Ovary (tissue), 9 donors: Measurements from ENCODE around the gene STX18. TPM values are rescaled to one million over a fixed set of nuclear protein-coding genes. Genes with fewer than 3 reads are reported as not detected.
A peak's percentile ranks its signal among the peaks of the same experiment; 100 is the strongest.

Source experiments
- DNase-seq, 5 donors: peaks; one replicate each; pipeline ENCODE4 v3.0.0-alpha.2; 2019 to 2020
- H3K27ac ChIP-seq, 2 donors: fragments of 200-600 bp; one replicate each; pipeline versions ENCODE4 v1.5.1 to v1.8.0; 2019 to 2022
- H3K27me3 ChIP-seq: fragments of 200-600 bp; one replicate; pipeline ENCODE4 v1.8.0; 2022
- H3K36me3 ChIP-seq: fragments of 200-600 bp; sonication (generic); one replicate; pipeline ENCODE4 v1.5.1; 2019
- H3K4me1 ChIP-seq: one replicate; pipeline ENCODE4 v1.8.1; 2013; ENCODE audit warnings: mild to moderate bottlenecking, moderate library complexity; ENCODE audit not compliant: insufficient read depth
- H3K4me3 ChIP-seq: fragments of 200-600 bp; sonication (generic); one replicate; pipeline ENCODE4 v1.5.1; 2017
- H3K9me3 ChIP-seq, 2 donors: fragments of 200-600 bp in 1 of 2; sonication (generic) in 1 of 2; one replicate each; pipeline versions ENCODE4 v1.5.1 to v1.8.1; 2013 to 2019; ENCODE audit warnings: mild to moderate bottlenecking in 1 of 2, moderate library complexity in 1 of 2
- EP300 ChIP-seq: sonication (generic); formaldehyde crosslinking; IDR thresholded peaks from one replicate; pipeline ENCODE4 v1.6.1; 2017; ENCODE audit warnings: antibody characterized with exemption
- POLR2A ChIP-seq: fragments of 450-650 bp; IDR thresholded peaks from one replicate; pipeline ENCODE4 v1.6.1; 2017; ENCODE audit warnings: antibody characterized with exemption, mild to moderate bottlenecking, moderate library complexity
- WGBS, 3 donors: extraction: QIAGEN DNeasy Blood & Tissue Kit in 1 of 3; methylation state at CpG; one replicate each; pipeline versions ENCODE4 v1.1.5 to v1.1.7; 2013 to 2017; 5-methylcytosine and 5-hydroxymethylcytosine counted together
- intact Hi-C, 4 donors: fragments of 100-400 bp; cut with DNase I; formaldehyde crosslinking; loops; one replicate each; pipeline versions ENCODE4 v1.11.0 to v1.15.1; 2022 to 2023
- polyA plus RNA-seq, 2 donors: library from polyadenylated mRNA; stranded (reverse); fragments of 200-250 nt in 1 of 2; fragments of 350-450 nt in 1 of 2; fragmentation: Illumina TruSeq in 1 of 2; extraction: RNeasy Lipid Tissue Mini Kit (QIAGEN cat#74804) in 1 of 2; gene quantifications; one replicate each; pipeline ENCODE4 v1.2.3, GENCODE V29; 2013 to 2014
- total RNA-seq, 7 donors: library from RNA; depleted of rRNA in 2 of 7; stranded (reverse); fragments of >200 nt in 2 of 7; fragmentation: NEBNext Ultra II Directional in 3 of 7; extraction: Animal tissue kit (Norgen Biotek cat#: 25700) in 3 of 7; gene quantifications; one replicate each; pipeline versions ENCODE4 v1.1.0 to v1.2.4, GENCODE V29; 2016 to 2023
- TF ChIP-seq, protein P1 (sequence below), 3 donors: fragments of 450-650 bp in 2 of 3; fragments of 200-600 bp in 1 of 3; IDR thresholded peaks; one replicate each; pipeline versions ENCODE4 v1.5.1 to v1.8.0; 2016 to 2022; ENCODE audit warnings: antibody characterized with exemption in 3 of 3, mild to moderate bottlenecking in 1 of 3
- donor health status: DM: no; HTN: no; CAD: no; lungs with moderate emphysema.
- donor health status: DM: no; HTN: no; CAD: no.
- donor health status: Bipolar disorder and iron deficiency.
- donor health status: DM: yes; HTN: yes; CAD: no.
- donor health status: DM: no; HTN: no; CAD: no.
- donor health status: DM: yes; HTN: yes; CAD: no.

STX18 gene
- total and polyA plus RNA-seq, 9 donors = 18.1 to 61.4 (median 31.9) TPM

- Histone ChIP-seq H3K9me3 (no peaks in the 10 kb centered on the region), H3K27ac (no peak overlapping the region), H3K4me3 (no peak overlapping the region), H3K36me3 (no peaks in the 10 kb centered on the region), H3K4me1 (peaks cover 5% of the 10 kb centered on the region), H3K27me3 (no peaks in the 10 kb centered on the region)
- 77 to 79% (median 78%) methylated on average over 7 of the region's 7 CpGs for WGBS, 3 donors
- peak in 1 of 5 donors; percentile 60 for DNase-seq
- no peak for TF ChIP-seq EP300
- no peak for TF ChIP-seq POLR2A
- TF ChIP-seq, protein P1, sequence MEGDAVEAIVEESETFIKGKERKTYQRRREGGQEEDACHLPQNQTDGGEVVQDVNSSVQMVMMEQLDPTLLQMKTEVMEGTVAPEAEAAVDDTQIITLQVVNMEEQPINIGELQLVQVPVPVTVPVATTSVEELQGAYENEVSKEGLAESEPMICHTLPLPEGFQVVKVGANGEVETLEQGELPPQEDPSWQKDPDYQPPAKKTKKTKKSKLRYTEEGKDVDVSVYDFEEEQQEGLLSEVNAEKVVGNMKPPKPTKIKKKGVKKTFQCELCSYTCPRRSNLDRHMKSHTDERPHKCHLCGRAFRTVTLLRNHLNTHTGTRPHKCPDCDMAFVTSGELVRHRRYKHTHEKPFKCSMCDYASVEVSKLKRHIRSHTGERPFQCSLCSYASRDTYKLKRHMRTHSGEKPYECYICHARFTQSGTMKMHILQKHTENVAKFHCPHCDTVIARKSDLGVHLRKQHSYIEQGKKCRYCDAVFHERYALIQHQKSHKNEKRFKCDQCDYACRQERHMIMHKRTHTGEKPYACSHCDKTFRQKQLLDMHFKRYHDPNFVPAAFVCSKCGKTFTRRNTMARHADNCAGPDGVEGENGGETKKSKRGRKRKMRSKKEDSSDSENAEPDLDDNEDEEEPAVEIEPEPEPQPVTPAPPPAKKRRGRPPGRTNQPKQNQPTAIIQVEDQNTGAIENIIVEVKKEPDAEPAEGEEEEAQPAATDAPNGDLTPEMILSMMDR (IDR thresholded peaks at IDR 0.05) = no peak
- intact Hi-C loops = loop anchor here in 2 of 4 donors (10.0 kb wide), 1 partner anchor 176 kb away; no protein-coding TSS in a partner anchor
Observed at GRCh38 chr4:4430492-4431195, 111.2 kb downstream of the STX18 start.

DNA sequence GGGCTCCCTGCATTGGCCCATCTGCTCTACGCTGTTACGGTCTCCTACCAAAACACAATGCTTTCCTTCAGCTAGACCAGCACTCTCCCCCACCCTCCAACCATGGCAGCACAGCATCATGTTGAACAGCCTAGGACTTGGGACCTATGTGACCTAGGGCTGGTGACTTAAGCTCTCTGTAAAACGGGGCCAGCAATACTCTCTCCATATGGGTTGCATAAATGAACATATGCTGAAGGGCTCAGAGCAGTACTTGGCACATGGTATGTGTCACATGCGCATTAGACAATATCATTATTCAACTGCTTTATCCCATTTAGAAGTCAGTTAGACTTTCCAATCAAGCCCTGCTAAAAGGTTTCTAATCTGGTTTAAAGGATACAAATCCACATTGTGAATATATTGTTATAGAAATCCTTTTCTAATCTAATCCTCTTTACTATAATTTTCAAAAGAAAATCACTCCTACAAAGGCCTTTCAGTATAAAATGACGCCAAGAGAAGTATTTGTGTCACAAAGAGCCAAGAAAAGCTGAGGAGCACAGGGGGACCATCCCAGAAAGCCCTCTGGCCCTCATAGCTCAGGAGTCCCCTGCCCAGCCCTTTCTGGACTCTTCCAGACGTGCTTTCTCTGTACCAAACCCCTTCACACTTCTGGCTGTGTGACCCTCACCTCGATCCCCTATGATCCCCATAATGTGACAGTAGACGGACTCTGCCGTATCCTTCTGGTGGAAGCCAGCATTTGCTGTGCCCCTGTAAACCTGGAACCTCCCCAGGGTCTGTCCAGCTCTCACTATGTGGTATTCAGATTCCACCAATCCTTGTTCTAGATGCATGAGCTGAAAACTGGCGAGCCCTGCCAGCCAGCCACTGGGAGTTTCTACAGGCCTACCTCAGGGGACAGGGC, 112.6 kb downstream of the STX18 start:
- no peaks in the 10 kb centered on the region for H3K27me3 ChIP-seq
- peaks cover 5% of the 10 kb centered on the region for H3K4me1 ChIP-seq
- WGBS, 3 donors = 93 to 97% (median 96%) methylated on average over 10 of the region's 10 CpGs
- H3K27ac ChIP-seq = no peak overlapping the region
- H3K36me3 ChIP-seq = no peaks in the 10 kb centered on the region
- DNase-seq = no peak
- intact Hi-C loops = no loop called here
- no peak overlapping the region for H3K4me3 ChIP-seq
- H3K9me3 ChIP-seq = no peaks in the 10 kb centered on the region
- TF ChIP-seq POLR2A (no peak), EP300 (no peak)

- intact Hi-C loops = no loop called here
- Histone ChIP-seq H3K27me3 (no peaks in the 10 kb centered on the region), H3K4me1 (peaks cover 5% of the 10 kb centered on the region), H3K36me3 (no peaks in the 10 kb centered on the region), H3K4me3 (no peak overlapping the region), H3K9me3 (no peaks in the 10 kb centered on the region), H3K27ac (no peak overlapping the region)
- TF ChIP-seq POLR2A (no peak), EP300 (no peak)
- TF ChIP-seq, protein P1 (IDR thresholded peaks at IDR 0.05) = no peak
- no peak for DNase-seq
- 47 to 70% (median 48%) methylated on average over 5 of the region's 5 CpGs for WGBS, 3 donors
Observed at GRCh38 chr4:4427886-4428285, 114.0 kb downstream of the STX18 start.

GRCh38 chr4:4427121-4427870, 114.6 kb downstream of the STX18 start:
- 53 to 60% (median 53%) methylated on average over 12 of the region's 12 CpGs for WGBS, 3 donors

More at GRCh38 chr4:4427121-4427870, 114.6 kb downstream of the STX18 start:
- H3K27ac ChIP-seq = no peak overlapping the region
- H3K4me3 ChIP-seq = no peak overlapping the region
- no peaks in the 10 kb centered on the region for H3K9me3 ChIP-seq
- H3K4me1 ChIP-seq = peaks cover 5% of the 10 kb centered on the region
- H3K27me3 ChIP-seq = no peaks in the 10 kb centered on the region
- TF ChIP-seq, protein P1 (IDR thresholded peaks at IDR 0.05) = peak in 1 of 3 donors; percentile 16
- no peak for TF ChIP-seq EP300
- intact Hi-C loops = no loop called here
- no peak for DNase-seq
- H3K36me3 ChIP-seq = no peaks in the 10 kb centered on the region
